Measurements from ENCODE around the gene SSC5D. TPM values are rescaled to one million over a fixed set of nuclear protein-coding genes. Genes with fewer than 3 reads are reported as not detected.
A peak's percentile ranks its signal among the peaks of the same experiment; 100 is the strongest.

The SSC5D gene
- total and polyA plus RNA-seq, 8 donors: 0.60 to 5.3 (median 1.4) TPM

DNA sequence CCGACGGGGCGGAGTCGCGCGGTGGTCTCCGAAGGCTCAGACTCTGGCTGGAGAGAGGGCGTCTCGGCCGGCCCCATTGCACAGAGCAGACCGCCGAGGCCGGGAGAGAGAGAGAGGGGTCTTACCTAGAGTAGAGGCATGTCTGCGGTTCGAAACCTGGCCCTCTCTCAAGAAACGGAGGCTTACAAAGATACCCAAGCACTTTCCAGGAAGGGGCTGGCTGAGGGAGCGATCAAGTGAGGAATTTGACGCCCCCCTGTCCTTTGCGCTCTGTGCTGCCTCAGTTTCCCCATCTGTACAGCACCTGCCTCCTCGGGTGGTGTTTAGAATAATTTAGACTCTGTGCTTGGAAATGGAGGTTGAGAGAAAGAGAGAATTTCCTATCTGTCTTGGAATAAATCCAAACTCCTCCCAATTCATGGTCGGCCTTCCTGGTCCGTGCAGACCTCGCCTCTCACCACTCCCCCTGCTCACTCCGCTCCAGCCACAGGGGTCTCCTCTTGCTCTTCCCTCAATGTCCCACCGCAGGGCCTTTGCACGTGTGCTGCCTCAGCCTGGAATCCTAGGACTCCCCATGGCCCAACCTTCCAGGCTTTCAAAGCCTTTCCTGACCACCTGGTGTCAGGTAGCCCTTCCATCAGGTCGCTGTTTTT lies 26.1 kb upstream of the SSC5D start:
- H3K27ac ChIP-seq: peak overlapping the region; percentile 43 to 80 (median 74)
- peak overlapping the region; percentile 29 to 72 (median 50) for H3K4me3 ChIP-seq
- DNase-seq: peak in 3 of 6 donors; percentile 31 to 61 (median 45)
- H3K27me3 ChIP-seq: no peaks in the 10 kb centered on the region
- 11 to 12% methylated on average over 24 to 27 of the region's 27 CpGs for WGBS, 2 donors
- no peaks in the 10 kb centered on the region for H3K9me3 ChIP-seq
- peak in 1 of 4 donors; percentile 6 for ATAC-seq
- H3K36me3 ChIP-seq: no peaks in the 10 kb centered on the region
- TF ChIP-seq, protein P1, sequence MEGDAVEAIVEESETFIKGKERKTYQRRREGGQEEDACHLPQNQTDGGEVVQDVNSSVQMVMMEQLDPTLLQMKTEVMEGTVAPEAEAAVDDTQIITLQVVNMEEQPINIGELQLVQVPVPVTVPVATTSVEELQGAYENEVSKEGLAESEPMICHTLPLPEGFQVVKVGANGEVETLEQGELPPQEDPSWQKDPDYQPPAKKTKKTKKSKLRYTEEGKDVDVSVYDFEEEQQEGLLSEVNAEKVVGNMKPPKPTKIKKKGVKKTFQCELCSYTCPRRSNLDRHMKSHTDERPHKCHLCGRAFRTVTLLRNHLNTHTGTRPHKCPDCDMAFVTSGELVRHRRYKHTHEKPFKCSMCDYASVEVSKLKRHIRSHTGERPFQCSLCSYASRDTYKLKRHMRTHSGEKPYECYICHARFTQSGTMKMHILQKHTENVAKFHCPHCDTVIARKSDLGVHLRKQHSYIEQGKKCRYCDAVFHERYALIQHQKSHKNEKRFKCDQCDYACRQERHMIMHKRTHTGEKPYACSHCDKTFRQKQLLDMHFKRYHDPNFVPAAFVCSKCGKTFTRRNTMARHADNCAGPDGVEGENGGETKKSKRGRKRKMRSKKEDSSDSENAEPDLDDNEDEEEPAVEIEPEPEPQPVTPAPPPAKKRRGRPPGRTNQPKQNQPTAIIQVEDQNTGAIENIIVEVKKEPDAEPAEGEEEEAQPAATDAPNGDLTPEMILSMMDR (IDR thresholded peaks at IDR 0.05): no peak
- intact Hi-C loops (cut with DNase I): no loop called here
- peaks cover 0 to 7% (median 5%) of the 10 kb centered on the region in 3 donors for H3K4me1 ChIP-seq
- no peak for FAIRE-seq

DNA sequence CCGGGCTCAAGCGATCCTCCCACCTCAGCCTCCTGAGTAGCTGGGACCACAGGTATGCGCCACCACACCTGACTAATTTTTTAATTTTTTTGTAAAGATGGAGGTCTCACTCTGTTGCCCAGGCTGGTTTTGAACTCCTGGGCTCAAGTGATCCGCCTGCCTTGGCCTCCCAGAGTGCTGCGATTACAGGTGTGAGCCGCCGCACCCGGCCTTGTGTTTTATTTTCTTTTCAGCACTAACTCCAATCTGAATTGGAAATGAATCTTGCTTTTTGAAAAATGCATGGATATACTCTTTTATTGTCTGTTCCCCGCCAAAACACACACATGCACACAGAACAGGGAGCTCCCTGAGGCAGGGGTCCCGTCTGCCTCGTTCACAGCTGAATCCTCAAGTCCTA lies 25.5 kb upstream of the SSC5D start:
- Histone ChIP-seq H3K36me3 (no peaks in the 10 kb centered on the region), H3K4me1 (peaks cover 0 to 7% (median 5%) of the 10 kb centered on the region in 3 donors), H3K27me3 (no peaks in the 10 kb centered on the region), H3K9me3 (no peaks in the 10 kb centered on the region), H3K27ac (no peak overlapping the region), H3K4me3 (no peak overlapping the region)
- intact Hi-C loops (cut with DNase I): no loop called here
- TF ChIP-seq, protein P1 (IDR thresholded peaks at IDR 0.05): no peak
- 78 to 81% methylated on average over 11 of the region's 11 CpGs for WGBS, 2 donors
- DNase-seq: peak in 1 of 6 donors; percentile 23
- FAIRE-seq: no peak
- ATAC-seq: no peak

DNA sequence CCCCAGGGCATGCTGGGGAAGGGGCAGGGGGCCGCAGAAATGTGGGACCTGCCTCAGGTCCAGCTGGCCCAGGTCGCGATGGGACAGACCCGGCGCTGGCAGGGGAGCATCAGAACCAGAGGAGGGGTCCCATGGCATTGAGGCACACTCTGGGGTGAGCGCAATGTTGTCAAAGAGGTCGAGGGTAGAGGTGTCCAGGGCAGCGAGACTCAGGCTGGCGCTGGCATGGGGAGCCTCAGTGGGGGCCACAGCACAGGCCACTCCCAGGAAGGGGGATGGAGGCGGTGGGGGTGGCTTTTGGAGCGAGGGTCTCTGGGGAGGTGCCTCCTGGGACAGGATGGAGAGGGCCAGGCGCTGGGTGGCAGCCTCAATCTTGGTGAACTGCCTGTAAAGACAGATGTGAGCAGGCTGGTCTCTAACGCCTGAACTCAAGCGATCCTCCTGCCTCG lies 24.6 kb upstream of the SSC5D start:
- H3K27me3 ChIP-seq: no peaks in the 10 kb centered on the region
- no peaks in the 10 kb centered on the region for H3K9me3 ChIP-seq
- peak in 1 of 6 donors; percentile 70 for DNase-seq
- no peak overlapping the region for H3K27ac ChIP-seq
- intact Hi-C loops (cut with DNase I): loop anchor here in 1 of 3 donors (2.0 kb wide), 1 partner anchor 41 kb away; no protein-coding TSS in a partner anchor
- no peak for ATAC-seq
- H3K36me3 ChIP-seq: no peaks in the 10 kb centered on the region
- 69 to 76% methylated on average over 15 of the region's 15 CpGs for WGBS, 2 donors
- no peak overlapping the region for H3K4me3 ChIP-seq
- FAIRE-seq: no peak
- H3K4me1 ChIP-seq: peaks cover 0 to 7% (median 5%) of the 10 kb centered on the region in 3 donors
- TF ChIP-seq, protein P1 (IDR thresholded peaks at IDR 0.05): no peak

DNA sequence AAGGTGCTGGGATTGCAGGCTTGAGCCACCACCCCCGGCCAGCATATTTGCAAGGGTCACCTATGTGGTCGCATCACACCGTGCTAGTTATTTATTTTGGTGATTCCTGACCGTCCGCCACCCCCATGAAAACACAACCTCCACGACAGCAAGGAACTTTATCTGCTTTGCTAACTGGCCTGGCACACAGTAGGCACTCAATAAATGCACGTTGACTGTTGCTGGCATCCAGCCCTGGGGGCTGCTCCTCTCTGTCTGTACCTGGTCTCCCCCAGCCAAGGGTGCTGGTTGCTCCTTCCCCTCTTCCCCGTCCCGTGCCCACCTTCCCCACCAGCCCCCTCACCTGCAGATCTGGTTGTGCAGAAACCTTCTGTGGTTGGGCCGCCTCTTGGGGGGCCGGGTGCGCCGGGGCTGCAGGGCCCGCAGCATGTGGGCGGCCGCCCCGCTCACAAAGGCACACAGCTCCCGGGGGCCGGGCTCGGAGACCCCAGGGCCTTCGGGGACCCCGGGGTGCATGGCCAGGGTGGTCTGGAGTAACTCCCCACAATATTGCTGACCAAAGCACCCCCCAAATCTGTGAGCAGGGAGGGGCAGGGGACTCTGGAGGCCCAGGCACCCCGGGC lies 24.1 kb upstream of the SSC5D start:
- H3K36me3 ChIP-seq: no peaks in the 10 kb centered on the region
- no peak for FAIRE-seq
- no peak for ATAC-seq
- no peaks in the 10 kb centered on the region for H3K27me3 ChIP-seq
- intact Hi-C loops (cut with DNase I): loop anchor here in 1 of 3 donors (2.0 kb wide), 1 partner anchor 41 kb away; no protein-coding TSS in a partner anchor
- H3K4me3 ChIP-seq: no peak overlapping the region
- H3K4me1 ChIP-seq: peaks cover 0 to 7% (median 5%) of the 10 kb centered on the region in 3 donors
- H3K27ac ChIP-seq: no peak overlapping the region
- WGBS, 2 donors: 63 to 66% methylated on average over 23 of the region's 23 CpGs
- H3K9me3 ChIP-seq: no peaks in the 10 kb centered on the region
- TF ChIP-seq, protein P1 (IDR thresholded peaks at IDR 0.05): no peak
- DNase-seq: peak in 2 of 6 donors; percentile 13 to 74
